BJ (cell line): ENCODE measurements around the gene KCNJ16. TPM values are rescaled to one million over a fixed set of nuclear protein-coding genes. Genes with fewer than 3 reads are reported as not detected.

Experiments used
- CTCF ChIA-PET: fragments of 350-600 bp; formaldehyde crosslinking; extraction: SDS; loops from one replicate; lab custom pipeline; 2021; ENCODE audit warnings: antibody characterized with exemption, inconsistent platforms; lab: Yijun Ruan, JAX
- POLR2A ChIA-PET: fragments of 300-600 bp; sonication (Branson Sonifier 250); formaldehyde crosslinking; extraction: SDS; loops from one replicate; lab custom pipeline; 2021; ENCODE audit warnings: antibody characterized with exemption; lab: Charles Lee
- DNase-seq: peaks from one replicate; pipeline ENCODE4 v3.0.0-alpha.2; 2011; ENCODE audit warnings: low read depth
- H3K27me3 ChIP-seq: 2 replicates; pipeline ENCODE4 v1.6.0; 2011; ENCODE audit warnings: low read length; ENCODE audit not compliant: control insufficient read depth, insufficient read depth
- H3K36me3 ChIP-seq: 2 replicates; pipeline ENCODE4 v1.5.1; 2011; ENCODE audit warnings: low read length; ENCODE audit not compliant: control insufficient read depth, insufficient read depth
- H3K4me3 ChIP-seq: 2 replicates; pipeline ENCODE4 v1.5.1; 2011; ENCODE audit warnings: low read depth, mild to moderate bottlenecking, control low read depth, low read length
- CTCF ChIP-seq: IDR thresholded peaks from 2 replicates; pipeline ENCODE4 v1.5.1; 2011; ENCODE audit warnings: low read depth, mild to moderate bottlenecking, control low read depth, inconsistent platforms, low read length, moderate library complexity; ENCODE audit not compliant: insufficient read depth
- polyA plus RNA-seq: library from polyadenylated mRNA; depleted of rRNA; stranded (reverse); fragments of >200 nt; gene quantifications from 2 replicates; pipeline ENCODE4 v1.2.3, GENCODE V29; 2011

The KCNJ16 gene
- polyA plus RNA-seq, 1 experiment, result not detected

- Histone ChIP-seq H3K27me3 (no peaks in the 10 kb centered on the region; the same call in 1 of the 2 replicates), H3K4me3 (peak within 1 kb of the TSS; percentile 49), H3K36me3 (no peaks in the 10 kb centered on the region)
- DNase-seq, result peak; percentile 26
- ChIA-PET POLR2A (no interaction called here), CTCF (interaction anchor here (0.9 to 2.6 kb wide), 3 partner anchors 9 to 562 kb away, joined by 3 to 10 read pairs (median 7); no protein-coding TSS in a partner anchor)
- no peak for TF ChIP-seq CTCF
Measured at GRCh38 chr17:70168977-70169708, 94.1 kb downstream of the KCNJ16 start, which contains the start of gene KCNJ2. TSS of gene KCNJ2 (plus strand) at chr17:70169532. CDS start at chr17:70175040, 5,508 bp downstream.

GRCh38 chr17:70169709-70170597, 94.9 kb downstream of the KCNJ16 start:
- Histone ChIP-seq H3K27me3 (no peaks in the 10 kb centered on the region; the same call in 1 of the 2 replicates), H3K36me3 (peaks cover under 1% of the 10 kb centered on the region; the same call in 1 of the 2 replicates), H3K4me3 (peak overlapping the region; percentile 49)
- POLR2A ChIA-PET, result interaction anchor here (0.6 to 0.8 kb wide), 3 partner anchors 10 to 561 kb away, joined by 3 to 11 read pairs (median 7); no protein-coding TSS in a partner anchor
- TF ChIP-seq CTCF, result no peak
- DNase-seq, result no peak
- CTCF ChIA-PET, result interaction anchor here (0.9 kb wide), 1 partner anchor 563 kb away, joined by 3 read pairs; no protein-coding TSS in a partner anchor

- POLR2A ChIA-PET, result no interaction called here
Measured at GRCh38 chr17:70171159-70171558, 96.1 kb downstream of the KCNJ16 start.

GRCh38 chr17:70172449-70172848, 97.4 kb downstream of the KCNJ16 start:
- ChIA-PET CTCF (no interaction called here), POLR2A (no interaction called here)
- no peak for TF ChIP-seq CTCF
- no peak for DNase-seq
- Histone ChIP-seq H3K36me3 (peaks cover 5% of the 10 kb centered on the region; the same call in 1 of the 2 replicates), H3K27me3 (no peaks in the 10 kb centered on the region), H3K4me3 (no peak overlapping the region)

More at GRCh38 chr17:70171159-70171558, 96.1 kb downstream of the KCNJ16 start:
- Histone ChIP-seq H3K27me3 (no peaks in the 10 kb centered on the region), H3K4me3 (peak overlapping the region; percentile 10; the same call in 1 of the 2 replicates), H3K36me3 (peaks cover 5% of the 10 kb centered on the region; the same call in 1 of the 2 replicates)
- no peak for TF ChIP-seq CTCF
- CTCF ChIA-PET, result no interaction called here
- DNase-seq, result no peak
